ENCODE data around the gene ABLIM2.

ABLIM2 gene

DNA sequence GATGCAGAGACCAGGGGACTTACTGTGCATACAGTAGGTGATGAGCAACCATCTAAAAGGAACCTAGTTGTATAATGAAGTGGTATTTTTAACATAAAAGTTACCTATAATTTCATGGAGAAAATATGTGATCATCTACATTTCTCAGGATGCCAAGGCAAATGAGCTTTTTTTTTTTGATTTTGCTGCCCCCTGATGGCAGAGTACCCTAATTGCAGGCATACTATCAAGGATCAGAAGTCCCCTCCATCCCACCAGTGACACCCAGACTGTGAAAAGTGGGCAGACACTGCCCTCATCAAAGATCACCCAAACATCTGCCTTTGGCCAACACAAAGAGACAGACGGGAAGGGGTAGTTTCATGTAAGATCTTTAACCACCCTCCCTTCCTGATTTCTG lies 9.6 kb upstream of the ABLIM2 start:
- no peak overlapping the region for H3K4me3 ChIP-seq (ENCODE audit: low read depth, low read length)
- TF ChIP-seq, protein P1, sequence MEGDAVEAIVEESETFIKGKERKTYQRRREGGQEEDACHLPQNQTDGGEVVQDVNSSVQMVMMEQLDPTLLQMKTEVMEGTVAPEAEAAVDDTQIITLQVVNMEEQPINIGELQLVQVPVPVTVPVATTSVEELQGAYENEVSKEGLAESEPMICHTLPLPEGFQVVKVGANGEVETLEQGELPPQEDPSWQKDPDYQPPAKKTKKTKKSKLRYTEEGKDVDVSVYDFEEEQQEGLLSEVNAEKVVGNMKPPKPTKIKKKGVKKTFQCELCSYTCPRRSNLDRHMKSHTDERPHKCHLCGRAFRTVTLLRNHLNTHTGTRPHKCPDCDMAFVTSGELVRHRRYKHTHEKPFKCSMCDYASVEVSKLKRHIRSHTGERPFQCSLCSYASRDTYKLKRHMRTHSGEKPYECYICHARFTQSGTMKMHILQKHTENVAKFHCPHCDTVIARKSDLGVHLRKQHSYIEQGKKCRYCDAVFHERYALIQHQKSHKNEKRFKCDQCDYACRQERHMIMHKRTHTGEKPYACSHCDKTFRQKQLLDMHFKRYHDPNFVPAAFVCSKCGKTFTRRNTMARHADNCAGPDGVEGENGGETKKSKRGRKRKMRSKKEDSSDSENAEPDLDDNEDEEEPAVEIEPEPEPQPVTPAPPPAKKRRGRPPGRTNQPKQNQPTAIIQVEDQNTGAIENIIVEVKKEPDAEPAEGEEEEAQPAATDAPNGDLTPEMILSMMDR (IDR thresholded peaks at IDR 0.05; ENCODE audit: control insufficient read depth, extremely low read depth, insufficient read depth), result no peak
- DNase-seq (ENCODE audit: low read depth), result no peak

DNA sequence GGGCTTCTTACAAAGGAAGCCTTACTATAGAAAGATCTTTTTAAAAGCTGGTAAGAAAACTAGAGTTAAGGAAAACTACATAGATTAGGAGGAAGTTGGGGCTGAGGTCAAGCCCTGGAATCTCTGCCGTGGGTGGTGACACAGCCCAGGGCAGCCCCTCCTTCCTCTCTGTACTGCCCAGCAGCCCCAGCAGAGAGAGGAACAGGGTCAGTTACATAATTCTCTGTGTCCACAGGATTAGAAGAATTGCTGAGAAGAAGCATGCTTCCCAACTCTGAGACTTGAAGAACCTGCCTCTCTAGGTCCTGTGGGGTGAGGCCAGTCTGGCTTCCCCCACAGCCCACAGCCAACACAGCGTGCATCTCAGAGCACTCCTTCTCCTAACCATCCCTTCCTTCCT lies 9.2 kb upstream of the ABLIM2 start:
- no peak overlapping the region for H3K4me3 ChIP-seq (ENCODE audit: low read depth, low read length)
- no peak for DNase-seq (ENCODE audit: low read depth)
- TF ChIP-seq, protein P1 (IDR thresholded peaks at IDR 0.05; ENCODE audit: control insufficient read depth, extremely low read depth, insufficient read depth), result no peak

DNA sequence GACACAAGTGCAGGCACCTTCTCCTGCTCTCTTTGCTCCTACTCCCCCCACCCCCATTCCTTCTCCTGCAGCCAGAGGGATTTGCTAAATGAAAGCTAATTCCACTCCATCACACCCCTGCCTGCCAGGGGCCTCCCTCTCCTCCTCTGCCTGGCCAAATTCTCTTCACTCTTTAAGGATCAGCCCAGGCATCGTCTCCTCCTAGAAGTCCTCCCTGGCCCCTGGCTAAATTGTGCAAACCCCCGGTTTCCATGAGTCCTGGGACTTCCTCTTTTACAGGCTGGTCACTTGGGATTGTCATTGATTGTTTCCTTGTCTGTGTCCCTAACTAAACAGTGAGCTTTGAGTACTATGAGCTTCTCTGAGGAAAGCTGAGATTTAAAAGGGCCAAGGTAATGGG lies 8.7 kb upstream of the ABLIM2 start:
- TF ChIP-seq, protein P1 (IDR thresholded peaks at IDR 0.05; ENCODE audit: control insufficient read depth, extremely low read depth, insufficient read depth), result no peak
- no peak overlapping the region for H3K4me3 ChIP-seq (ENCODE audit: low read depth, low read length)
- no peak for DNase-seq (ENCODE audit: low read depth)

DNA sequence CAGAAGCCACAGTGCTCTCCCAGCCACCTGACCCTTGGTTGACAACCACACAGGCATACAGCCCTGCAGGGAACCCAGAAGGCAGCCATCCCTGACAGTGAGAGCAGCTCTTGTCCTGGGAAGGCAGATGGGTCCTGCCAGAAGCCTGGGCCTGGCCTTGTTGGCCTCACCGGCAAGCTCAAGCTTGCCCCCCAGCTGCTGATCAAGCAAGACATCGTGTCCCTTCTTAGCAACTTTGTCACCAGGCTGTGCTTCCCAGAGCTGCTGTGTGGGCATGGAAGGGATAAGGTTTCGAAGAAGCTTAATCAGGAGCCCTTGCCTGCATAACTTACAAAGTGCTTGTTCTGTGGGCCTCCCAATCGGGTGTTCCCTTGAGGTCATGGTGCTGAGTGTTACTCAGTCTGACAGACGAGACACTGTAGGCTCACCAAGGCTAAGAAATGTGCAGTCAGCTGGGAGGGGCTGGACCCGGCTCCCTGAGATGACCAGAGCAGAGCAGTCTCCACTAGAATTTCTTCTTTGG lies 6.8 kb upstream of the ABLIM2 start:
- no peak overlapping the region for H3K4me3 ChIP-seq (ENCODE audit: low read depth, low read length)
- DNase-seq (ENCODE audit: low read depth), result no peak
- TF ChIP-seq, protein P1 (IDR thresholded peaks at IDR 0.05; ENCODE audit: control insufficient read depth, extremely low read depth, insufficient read depth), result no peak

DNA sequence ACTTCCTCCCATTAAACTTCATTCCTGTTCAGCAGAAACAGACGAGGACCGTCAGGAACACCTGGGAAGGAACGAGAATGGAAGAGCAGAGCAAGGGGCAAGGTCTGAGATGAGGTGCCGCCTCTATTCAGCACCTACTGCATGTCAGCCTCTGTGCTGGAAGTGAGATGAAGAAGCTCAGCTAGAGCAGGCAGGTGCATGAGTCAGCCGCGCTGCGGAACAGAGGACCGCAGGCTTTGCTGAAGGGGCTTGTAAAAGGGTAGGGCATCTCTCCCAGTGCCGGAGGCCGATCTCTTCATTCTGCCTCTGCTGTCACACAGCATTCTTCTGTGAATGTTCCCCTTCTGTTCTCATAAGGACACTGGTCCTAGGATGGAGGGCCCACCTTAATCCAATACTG lies 6.1 kb upstream of the ABLIM2 start:
- DNase-seq (ENCODE audit: low read depth), result no peak
- no peak overlapping the region for H3K4me3 ChIP-seq (ENCODE audit: low read depth, low read length)
- TF ChIP-seq, protein P1 (IDR thresholded peaks at IDR 0.05; ENCODE audit: control insufficient read depth, extremely low read depth, insufficient read depth), result no peak

DNA sequence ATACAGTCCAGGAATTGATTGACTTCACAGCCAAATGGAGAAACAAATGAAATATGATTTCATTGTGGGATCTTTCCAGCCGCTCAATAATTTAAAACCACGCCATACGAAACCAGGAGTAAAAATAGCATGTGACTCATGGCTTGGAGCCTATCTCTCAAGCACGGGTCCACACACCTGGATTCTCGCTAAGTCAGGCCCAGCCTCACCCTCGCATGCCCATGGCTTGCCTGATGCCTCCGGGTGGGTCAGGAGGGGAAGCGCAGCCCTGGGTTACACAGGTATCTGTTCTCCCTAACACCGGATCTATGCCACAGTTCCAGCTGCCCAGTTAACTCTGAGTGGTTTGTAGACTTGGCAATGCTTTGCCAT lies 5.6 kb upstream of the ABLIM2 start:
- H3K4me3 ChIP-seq (ENCODE audit: low read depth, low read length), result no peak overlapping the region
- TF ChIP-seq, protein P1 (IDR thresholded peaks at IDR 0.05; ENCODE audit: control insufficient read depth, extremely low read depth, insufficient read depth), result no peak
- DNase-seq (ENCODE audit: low read depth), result no peak

DNA sequence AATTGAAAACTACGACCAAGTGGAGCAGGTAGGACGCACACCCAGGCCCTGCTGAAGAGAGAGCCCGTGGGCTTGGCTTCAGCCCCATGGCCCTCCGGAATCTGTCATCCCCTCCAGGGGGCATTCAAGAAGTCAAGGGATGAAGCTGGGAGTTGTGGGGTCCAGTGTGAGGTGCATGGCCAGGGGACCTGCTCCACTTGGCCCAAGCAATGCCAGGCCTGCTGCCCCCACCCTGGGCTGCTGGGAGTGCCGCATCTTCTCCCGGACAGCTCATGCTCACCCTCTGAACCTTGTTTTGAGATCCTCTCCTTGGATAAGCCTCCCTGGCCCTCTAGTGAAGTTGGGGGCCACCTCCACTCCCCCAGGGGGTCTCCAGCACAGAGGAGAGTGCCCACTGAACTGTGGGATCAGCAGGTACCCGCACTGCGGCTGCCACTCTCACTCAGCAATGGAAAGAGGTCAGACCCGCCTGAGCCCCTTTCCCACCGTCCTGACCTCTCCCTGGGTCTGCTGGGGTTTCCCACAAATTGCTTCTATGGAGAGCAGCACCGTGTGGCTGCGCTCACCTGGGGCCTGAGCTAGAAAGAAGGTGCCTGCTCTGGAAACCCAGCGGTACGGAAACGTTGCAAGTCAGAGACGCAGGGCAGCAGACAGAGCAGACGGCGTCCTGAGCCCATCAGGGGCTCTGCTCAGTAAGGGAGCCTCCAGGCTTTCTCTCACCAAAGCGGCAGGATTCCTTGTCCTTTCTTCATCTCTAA lies 5.0 kb upstream of the ABLIM2 start:
- TF ChIP-seq, protein P1 (IDR thresholded peaks at IDR 0.05; ENCODE audit: control insufficient read depth, extremely low read depth, insufficient read depth), result no peak
- DNase-seq (ENCODE audit: low read depth), result no peak
- H3K4me3 ChIP-seq (ENCODE audit: low read depth, low read length), result no peak overlapping the region
